Stimulated activated memory B cell treated with anti-CD40 and anti-IgM and Interleukin-4, amounts not matched to agents 10 μg/mL and 1 μg/mL and 100 μg/mL, for 72 hours (primary cell): ENCODE data around the gene DCLK1.

Experiments
- ATAC-seq: fragments of 150-1000 bp; cut with Tn5 transposase; 2 replicates; pipeline ENCODE4 v1.10.0; 2021
- H3K27ac Mint-ChIP-seq: one replicate; pipeline ENCODE4 v1.8.0; 2022; ENCODE audit warnings: mild to moderate bottlenecking, mixed read lengths
- H3K27me3 Mint-ChIP-seq: one replicate; pipeline ENCODE4 v1.8.0; 2022; ENCODE audit warnings: mixed read lengths
- H3K36me3 Mint-ChIP-seq: one replicate; pipeline ENCODE4 v1.8.0; 2022; ENCODE audit warnings: mixed read lengths
- H3K4me1 Mint-ChIP-seq: one replicate; pipeline ENCODE4 v1.8.0; 2022; ENCODE audit warnings: mixed read lengths
- H3K4me3 Mint-ChIP-seq: one replicate; pipeline ENCODE4 v1.8.0; 2022; ENCODE audit warnings: mild to moderate bottlenecking, moderate library complexity, mixed read lengths
- H3K9me3 Mint-ChIP-seq: one replicate; pipeline ENCODE4 v1.8.0; 2022; ENCODE audit warnings: mixed read lengths

DCLK1 gene

GRCh38 chr13:35833608-35834275 is 297.4 kb downstream of the DCLK1 start:
- ATAC-seq = no peak
- no peaks in the 10 kb centered on the region for H3K4me1 Mint-ChIP-seq
- no peaks in the 10 kb centered on the region for H3K9me3 Mint-ChIP-seq
- H3K36me3 Mint-ChIP-seq = no peaks in the 10 kb centered on the region
- no peak overlapping the region for H3K27ac Mint-ChIP-seq
- H3K27me3 Mint-ChIP-seq = no peaks in the 10 kb centered on the region
- no peak overlapping the region for H3K4me3 Mint-ChIP-seq

- Mint-ChIP-seq H3K9me3 (no peaks in the 10 kb centered on the region), H3K27me3 (no peaks in the 10 kb centered on the region), H3K4me1 (no peaks in the 10 kb centered on the region), H3K27ac (no peak overlapping the region), H3K4me3 (no peak overlapping the region), H3K36me3 (no peaks in the 10 kb centered on the region)
- no peak for ATAC-seq
Measured at GRCh38 chr13:35833031-35833430, 298.2 kb downstream of the DCLK1 start.

GRCh38 chr13:35832551-35832950 is 298.6 kb downstream of the DCLK1 start:
- H3K27me3 Mint-ChIP-seq = no peaks in the 10 kb centered on the region
- H3K4me1 Mint-ChIP-seq = no peaks in the 10 kb centered on the region
- no peaks in the 10 kb centered on the region for H3K9me3 Mint-ChIP-seq
- H3K4me3 Mint-ChIP-seq = no peak overlapping the region
- no peak for ATAC-seq
- no peak overlapping the region for H3K27ac Mint-ChIP-seq
- H3K36me3 Mint-ChIP-seq = no peaks in the 10 kb centered on the region

GRCh38 chr13:35830850-35831450 is 300.2 kb downstream of the DCLK1 start:
- Mint-ChIP-seq H3K9me3 (no peaks in the 10 kb centered on the region), H3K27ac (no peak overlapping the region), H3K4me3 (no peak overlapping the region)

GRCh38 chr13:35826626-35827254 is 304.4 kb downstream of the DCLK1 start:
- Mint-ChIP-seq H3K4me1 (no peaks in the 10 kb centered on the region), H3K27me3 (no peaks in the 10 kb centered on the region), H3K36me3 (no peaks in the 10 kb centered on the region), H3K9me3 (no peaks in the 10 kb centered on the region), H3K4me3 (no peak overlapping the region), H3K27ac (no peak overlapping the region)
- no peak for ATAC-seq

More at GRCh38 chr13:35830850-35831450, 300.2 kb downstream of the DCLK1 start:
- Mint-ChIP-seq H3K36me3 (no peaks in the 10 kb centered on the region), H3K27me3 (no peaks in the 10 kb centered on the region), H3K4me1 (no peaks in the 10 kb centered on the region)
- no peak for ATAC-seq

GRCh38 chr13:35824825-35825224 is 306.4 kb downstream of the DCLK1 start:
- Mint-ChIP-seq H3K4me3 (no peak overlapping the region), H3K4me1 (no peaks in the 10 kb centered on the region), H3K27me3 (no peaks in the 10 kb centered on the region), H3K36me3 (no peaks in the 10 kb centered on the region), H3K27ac (no peak overlapping the region), H3K9me3 (no peaks in the 10 kb centered on the region)
- no peak for ATAC-seq

- Mint-ChIP-seq H3K27ac (no peak overlapping the region), H3K4me3 (no peak overlapping the region)
Measured at GRCh38 chr13:35824395-35824794, 306.8 kb downstream of the DCLK1 start.

GRCh38 chr13:35822666-35823065 is 308.5 kb downstream of the DCLK1 start:
- H3K4me3 Mint-ChIP-seq = no peak overlapping the region
- H3K9me3 Mint-ChIP-seq = no peaks in the 10 kb centered on the region
- ATAC-seq = no peak
- H3K4me1 Mint-ChIP-seq = no peaks in the 10 kb centered on the region
- H3K27ac Mint-ChIP-seq = no peak overlapping the region
- no peaks in the 10 kb centered on the region for H3K36me3 Mint-ChIP-seq
- no peaks in the 10 kb centered on the region for H3K27me3 Mint-ChIP-seq

More at GRCh38 chr13:35824395-35824794, 306.8 kb downstream of the DCLK1 start:
- Mint-ChIP-seq H3K27me3 (no peaks in the 10 kb centered on the region), H3K9me3 (no peaks in the 10 kb centered on the region), H3K4me1 (no peaks in the 10 kb centered on the region), H3K36me3 (no peaks in the 10 kb centered on the region)
- no peak for ATAC-seq

GRCh38 chr13:35818633-35819067 is 312.5 kb downstream of the DCLK1 start:
- Mint-ChIP-seq H3K9me3 (no peaks in the 10 kb centered on the region), H3K36me3 (no peaks in the 10 kb centered on the region), H3K4me3 (no peak overlapping the region), H3K4me1 (no peaks in the 10 kb centered on the region), H3K27me3 (no peaks in the 10 kb centered on the region), H3K27ac (no peak overlapping the region)
- no peak for ATAC-seq

GRCh38 chr13:35817642-35818607 is 313.3 kb downstream of the DCLK1 start:
- Mint-ChIP-seq H3K4me1 (no peaks in the 10 kb centered on the region), H3K27me3 (no peaks in the 10 kb centered on the region), H3K27ac (no peak overlapping the region), H3K4me3 (no peak overlapping the region), H3K9me3 (no peaks in the 10 kb centered on the region), H3K36me3 (no peaks in the 10 kb centered on the region)
- no peak for ATAC-seq

GRCh38 chr13:35814605-35815011 is 316.6 kb downstream of the DCLK1 start:
- Mint-ChIP-seq H3K4me1 (no peaks in the 10 kb centered on the region), H3K9me3 (no peaks in the 10 kb centered on the region), H3K4me3 (no peak overlapping the region), H3K36me3 (no peaks in the 10 kb centered on the region), H3K27ac (no peak overlapping the region), H3K27me3 (no peaks in the 10 kb centered on the region)
- no peak for ATAC-seq

- H3K4me3 Mint-ChIP-seq = no peak overlapping the region
- H3K36me3 Mint-ChIP-seq = no peaks in the 10 kb centered on the region
- H3K4me1 Mint-ChIP-seq = no peaks in the 10 kb centered on the region
- no peak for ATAC-seq
- H3K27me3 Mint-ChIP-seq = no peaks in the 10 kb centered on the region
- no peaks in the 10 kb centered on the region for H3K9me3 Mint-ChIP-seq
- H3K27ac Mint-ChIP-seq = no peak overlapping the region
Measured at GRCh38 chr13:35812736-35813135, 318.4 kb downstream of the DCLK1 start.

GRCh38 chr13:35810321-35810720 is 320.9 kb downstream of the DCLK1 start:
- Mint-ChIP-seq H3K4me1 (no peaks in the 10 kb centered on the region), H3K27ac (no peak overlapping the region), H3K36me3 (no peaks in the 10 kb centered on the region), H3K4me3 (no peak overlapping the region), H3K27me3 (no peaks in the 10 kb centered on the region), H3K9me3 (no peaks in the 10 kb centered on the region)
- ATAC-seq = no peak

- no peak overlapping the region for H3K27ac Mint-ChIP-seq
- H3K27me3 Mint-ChIP-seq = no peaks in the 10 kb centered on the region
- no peaks in the 10 kb centered on the region for H3K9me3 Mint-ChIP-seq
- no peaks in the 10 kb centered on the region for H3K36me3 Mint-ChIP-seq
- ATAC-seq = no peak
- H3K4me3 Mint-ChIP-seq = no peak overlapping the region
- H3K4me1 Mint-ChIP-seq = no peaks in the 10 kb centered on the region
Measured at GRCh38 chr13:35808846-35809245, 322.3 kb downstream of the DCLK1 start.

- no peaks in the 10 kb centered on the region for H3K4me1 Mint-ChIP-seq
- H3K27me3 Mint-ChIP-seq = no peaks in the 10 kb centered on the region
- H3K36me3 Mint-ChIP-seq = no peaks in the 10 kb centered on the region
- H3K4me3 Mint-ChIP-seq = no peak overlapping the region
- H3K27ac Mint-ChIP-seq = no peak overlapping the region
- ATAC-seq = no peak
- no peaks in the 10 kb centered on the region for H3K9me3 Mint-ChIP-seq
Measured at GRCh38 chr13:35804901-35805300, 326.3 kb downstream of the DCLK1 start.
